GM18951 (cell line): ENCODE data around the gene ZNF44.

Source experiments
- POLR2A ChIP-seq: IDR thresholded peaks from 4 replicates; pipeline ENCODE4 v1.6.1; 2011; ENCODE audit warnings: mild to moderate bottlenecking; ENCODE audit not compliant: insufficient read length, insufficient read depth; ENCODE audit errors: extremely low read depth
- in situ Hi-C: fragments of 300-500 bp; cut with MboI; formaldehyde crosslinking; loops from one replicate; pipeline ENCODE4 v1.12.0; 2022; ENCODE audit warnings: low sequenced_read_pairs, mixed read lengths, inconsistent platforms; ENCODE audit not compliant: unreplicated experiment

ZNF44 gene

GRCh38 chr19:12284631-12285030, 10.1 kb downstream of the ZNF44 start:
- in situ Hi-C loops, result no loop called here
- TF ChIP-seq POLR2A, result no peak

- TF ChIP-seq POLR2A, result no peak
- in situ Hi-C loops, result no loop called here
Observed at GRCh38 chr19:12284226-12284625, 10.5 kb downstream of the ZNF44 start.

- in situ Hi-C loops, result no loop called here
- no peak for TF ChIP-seq POLR2A
Observed at GRCh38 chr19:12278713-12279112, 16.0 kb downstream of the ZNF44 start.

- in situ Hi-C loops, result no loop called here
Observed at GRCh38 chr19:12272980-12273901, 21.4 kb downstream of the ZNF44 start.

GRCh38 chr19:12272386-12272785, 22.3 kb downstream of the ZNF44 start:
- TF ChIP-seq POLR2A, result no peak
- in situ Hi-C loops, result no loop called here

More at GRCh38 chr19:12272980-12273901, 21.4 kb downstream of the ZNF44 start:
- no peak for TF ChIP-seq POLR2A

- no peak for TF ChIP-seq POLR2A
- in situ Hi-C loops, result no loop called here
Observed at GRCh38 chr19:12270854-12271253, 23.8 kb downstream of the ZNF44 start.

- in situ Hi-C loops, result no loop called here
- TF ChIP-seq POLR2A, result no peak
Observed at GRCh38 chr19:12265921-12266704, 28.6 kb downstream of the ZNF44 start.

- no peak for TF ChIP-seq POLR2A
- in situ Hi-C loops, result no loop called here
Observed at GRCh38 chr19:12261554-12261953, 33.1 kb downstream of the ZNF44 start.

- no peak for TF ChIP-seq POLR2A
- in situ Hi-C loops, result no loop called here
Observed at GRCh38 chr19:12260861-12261260, 33.8 kb downstream of the ZNF44 start.

- in situ Hi-C loops, result no loop called here
- no peak for TF ChIP-seq POLR2A
Observed at GRCh38 chr19:12260236-12260635, 34.4 kb downstream of the ZNF44 start.

GRCh38 chr19:12255372-12255771, 39.3 kb downstream of the ZNF44 start:
- in situ Hi-C loops, result no loop called here
- no peak for TF ChIP-seq POLR2A

- TF ChIP-seq POLR2A, result no peak
- in situ Hi-C loops, result no loop called here
Observed at GRCh38 chr19:12247644-12248222, 47.0 kb downstream of the ZNF44 start.

- in situ Hi-C loops, result no loop called here
- no peak for TF ChIP-seq POLR2A
Observed at GRCh38 chr19:12244370-12244769, 50.3 kb downstream of the ZNF44 start.
